HPDE6-E6E7 (cell line): Measurements from ENCODE around the gene KIR2DL1.
"Not testable (repeated sequence)": the region's sequence is repeated elsewhere in the genome, so short reads cannot be mapped to it uniquely, and the experiment has no call there.

Experiments used
- DNase-seq: peaks from one replicate; pipeline ENCODE4 v3.0.0; 2011; ENCODE audit warnings: missing footprints; ENCODE audit errors: extremely low spot score

KIR2DL1 gene

GRCh38 chr19:54771018-54771960 is 1.7 kb downstream of the KIR2DL1 start:
- not testable (repeated sequence) for DNase-seq

GRCh38 chr19:54772666-54773065 is 3.1 kb downstream of the KIR2DL1 start:
- not testable (repeated sequence) for DNase-seq

GRCh38 chr19:54775095-54775815 is 5.7 kb downstream of the KIR2DL1 start:
- not testable (repeated sequence) for DNase-seq

- DNase-seq, result not testable (repeated sequence)
Observed at GRCh38 chr19:54775830-54776229, 6.2 kb downstream of the KIR2DL1 start.

GRCh38 chr19:54777851-54778250 is 8.3 kb downstream of the KIR2DL1 start:
- not testable (repeated sequence) for DNase-seq

- not testable (repeated sequence) for DNase-seq
Observed at GRCh38 chr19:54778896-54779295, 9.3 kb downstream of the KIR2DL1 start.

- not testable (repeated sequence) for DNase-seq
Observed at GRCh38 chr19:54782916-54783315, 13.3 kb downstream of the KIR2DL1 start.

- not testable (repeated sequence) for DNase-seq
Observed at GRCh38 chr19:54786091-54786723, 16.6 kb downstream of the KIR2DL1 start.

GRCh38 chr19:54788154-54788553 is 18.6 kb downstream of the KIR2DL1 start:
- DNase-seq, result not testable (repeated sequence)

GRCh38 chr19:54790711-54791110 is 21.1 kb downstream of the KIR2DL1 start:
- DNase-seq, result no peak

- DNase-seq, result no peak
Observed at GRCh38 chr19:54791476-54791875, 21.9 kb downstream of the KIR2DL1 start.

GRCh38 chr19:54792814-54793213 is 23.2 kb downstream of the KIR2DL1 start:
- DNase-seq, result no peak

GRCh38 chr19:54795758-54796157 is 26.2 kb downstream of the KIR2DL1 start:
- DNase-seq, result no peak

- no peak for DNase-seq
Observed at GRCh38 chr19:54803410-54803809, 33.8 kb downstream of the KIR2DL1 start, which contains the start of gene KIR2DL4. KIR2DL4 (plus strand) TSS chr19:54803610; CDS start chr19:54803652, 42 bp downstream.

- no peak for DNase-seq
Observed at GRCh38 chr19:54804101-54804500, 34.5 kb downstream of the KIR2DL1 start.

GRCh38 chr19:54804571-54804970 is 35.0 kb downstream of the KIR2DL1 start:
- no peak for DNase-seq

GRCh38 chr19:54805665-54806515 is 36.3 kb downstream of the KIR2DL1 start:
- DNase-seq, result no peak

- DNase-seq, result no peak
Observed at GRCh38 chr19:54806516-54806838, 36.9 kb downstream of the KIR2DL1 start.

- DNase-seq, result not testable (repeated sequence)
Observed at GRCh38 chr19:54814571-54814970, 45.0 kb downstream of the KIR2DL1 start.

- not testable (repeated sequence) for DNase-seq
Observed at GRCh38 chr19:54816251-54816650, 46.7 kb downstream of the KIR2DL1 start, which contains the start of gene KIR3DL1. KIR3DL1 (plus strand) TSS chr19:54816468.
